HG02870 (cell line): Measurements from ENCODE around the gene ZBTB3.
"Not testable (repeated sequence)": the region's sequence is repeated elsewhere in the genome, so short reads cannot be mapped to it uniquely, and the experiment has no call there.

Source experiments
- ATAC-seq: cut with Tn5 transposase; IDR thresholded peaks from one replicate; pipeline ENCODE4 v1.9.1; 2021; ENCODE audit warnings: mild to moderate bottlenecking, moderate library complexity; ENCODE audit not compliant: unreplicated experiment

Gene ZBTB3

DNA sequence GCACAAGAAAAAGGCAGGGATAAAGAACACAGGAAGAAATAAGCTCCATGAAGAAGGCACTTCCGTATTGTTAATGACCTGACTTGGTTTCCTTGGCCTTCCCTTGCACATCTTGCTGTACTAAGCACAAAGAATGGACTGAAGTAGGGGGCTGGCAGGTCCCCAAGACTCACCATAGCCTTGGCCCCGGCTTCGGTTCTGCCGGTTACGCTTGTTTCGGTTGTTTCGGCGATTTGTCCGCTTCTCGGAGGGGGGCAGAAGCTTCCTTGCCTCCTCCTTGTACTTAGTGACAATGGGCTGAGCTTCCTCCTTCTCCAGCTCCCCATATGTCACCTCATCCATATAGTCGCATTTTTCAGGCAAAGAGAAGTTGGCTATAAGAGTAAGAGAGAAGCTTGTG, 37.1 kb downstream of the ZBTB3 start:
- no peak for ATAC-seq

DNA sequence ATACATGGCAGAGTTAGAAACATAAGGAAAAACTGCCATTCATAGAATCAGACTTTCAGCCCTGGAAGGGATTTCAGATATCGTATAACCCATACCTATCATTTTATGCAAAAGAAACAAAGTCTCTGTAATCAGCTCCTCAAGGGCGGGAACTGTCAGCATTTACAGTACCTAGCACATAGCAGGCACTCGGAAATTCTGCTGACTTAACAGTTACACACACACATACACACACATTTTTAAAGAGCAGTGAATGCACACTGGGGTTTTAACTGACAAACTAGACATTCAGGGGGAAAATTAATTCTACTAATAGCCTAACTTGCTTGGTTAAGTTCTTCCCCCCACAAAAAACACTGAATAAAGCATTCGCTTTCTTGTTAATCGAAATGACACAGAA, 37.8 kb downstream of the ZBTB3 start:
- ATAC-seq, result no peak

GRCh38 chr11:62715150-62716130, 38.5 kb downstream of the ZBTB3 start:
- ATAC-seq, result no peak

- ATAC-seq, result no peak
Observed at GRCh38 chr11:62713343-62713742, 40.6 kb downstream of the ZBTB3 start.

GRCh38 chr11:62712861-62713260, 41.1 kb downstream of the ZBTB3 start:
- ATAC-seq, result no peak

DNA sequence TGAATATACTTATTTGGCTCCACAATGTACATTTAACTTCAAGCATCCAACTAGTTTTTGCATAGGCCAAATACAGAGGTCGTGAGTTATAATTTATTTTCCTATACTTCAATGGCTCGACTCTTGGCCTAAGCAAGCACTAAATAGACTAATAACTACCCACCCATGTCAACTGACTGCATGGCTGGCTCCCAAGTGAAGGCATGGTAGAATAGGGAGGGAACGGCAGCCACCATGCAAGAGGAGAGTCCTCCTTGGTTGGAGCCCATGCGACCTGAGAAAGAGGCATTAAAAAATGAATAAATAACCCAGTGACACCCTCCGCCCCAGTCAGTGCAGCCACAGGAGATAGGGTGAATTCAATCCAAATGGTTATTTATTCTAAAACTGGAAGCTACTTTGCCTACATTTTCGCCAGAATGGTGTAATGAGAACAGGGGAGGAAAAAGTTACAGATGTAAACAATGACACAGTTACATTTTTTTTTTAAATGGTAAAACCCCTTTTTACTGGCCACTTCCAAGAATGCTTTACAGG, 41.6 kb downstream of the ZBTB3 start:
- ATAC-seq, result no peak

DNA sequence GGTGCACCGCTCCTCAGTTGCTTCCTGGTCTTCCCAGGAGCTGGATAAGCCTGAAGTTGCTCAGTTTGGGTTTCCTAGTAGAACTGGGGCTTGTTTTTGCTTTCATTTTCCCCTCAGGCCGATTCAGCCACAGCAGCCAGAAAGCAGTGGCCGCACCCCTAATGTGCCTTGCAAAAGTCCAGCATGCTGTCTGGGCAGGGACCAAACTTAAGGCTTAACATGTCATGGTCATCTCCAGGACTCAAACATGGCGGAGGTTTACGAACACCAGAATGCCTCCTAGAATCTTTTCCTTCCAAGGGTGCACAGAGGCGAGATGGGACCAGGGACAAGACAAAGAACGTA, 44.0 kb downstream of the ZBTB3 start:
- ATAC-seq, result no peak

DNA sequence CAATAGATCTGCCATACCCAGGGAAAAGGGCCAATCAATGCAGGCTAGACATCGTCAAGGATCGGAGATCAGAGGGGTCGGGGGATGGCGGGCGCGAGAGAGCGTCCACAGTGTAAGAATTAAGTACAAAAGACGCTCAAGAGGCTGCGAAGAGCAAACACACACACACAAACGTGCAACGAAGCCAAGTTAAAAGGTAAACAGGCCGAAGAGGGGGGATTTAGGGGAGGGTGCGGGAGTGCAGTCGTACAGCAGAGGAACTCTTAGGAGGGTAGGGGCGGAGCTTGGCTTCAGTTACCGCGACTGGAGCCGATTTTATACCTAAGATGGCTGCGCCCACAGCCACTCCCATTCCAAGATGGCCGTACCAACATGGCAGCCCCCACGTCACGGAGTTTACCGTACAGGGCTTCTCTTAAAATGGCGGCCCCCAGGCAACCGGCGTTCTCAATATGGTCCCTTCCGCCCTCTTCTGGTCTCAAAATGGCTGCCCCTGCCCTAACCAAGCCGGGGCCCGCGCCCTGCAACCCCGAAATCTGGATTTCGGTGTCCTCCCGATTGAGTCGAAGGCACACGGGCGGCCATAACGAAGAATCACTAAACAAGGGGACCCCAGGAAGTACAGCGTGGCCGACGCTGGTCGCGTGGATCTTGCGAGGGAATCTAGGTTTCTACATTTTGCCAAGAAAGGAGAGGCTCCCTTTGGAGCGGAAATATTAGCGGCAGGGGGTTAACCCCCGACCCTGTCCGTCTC, 44.5 kb downstream of the ZBTB3 start:
- peak; percentile 72 for ATAC-seq

- no peak for ATAC-seq
Observed at GRCh38 chr11:62708793-62709192, 45.2 kb downstream of the ZBTB3 start.

- ATAC-seq, result no peak
Observed at GRCh38 chr11:62708392-62708791, 45.6 kb downstream of the ZBTB3 start.

- no peak for ATAC-seq
Observed at GRCh38 chr11:62707277-62707861, 46.6 kb downstream of the ZBTB3 start, which contains the start of the genes BSCL2 and GNG3. TSS of gene BSCL2 (minus strand) at chr11:62707424. CDS start at chr11:62707195, 229 bp downstream. TSS of gene GNG3 (plus strand) at chr11:62707676. CDS start at chr11:62708296, 620 bp downstream.

DNA sequence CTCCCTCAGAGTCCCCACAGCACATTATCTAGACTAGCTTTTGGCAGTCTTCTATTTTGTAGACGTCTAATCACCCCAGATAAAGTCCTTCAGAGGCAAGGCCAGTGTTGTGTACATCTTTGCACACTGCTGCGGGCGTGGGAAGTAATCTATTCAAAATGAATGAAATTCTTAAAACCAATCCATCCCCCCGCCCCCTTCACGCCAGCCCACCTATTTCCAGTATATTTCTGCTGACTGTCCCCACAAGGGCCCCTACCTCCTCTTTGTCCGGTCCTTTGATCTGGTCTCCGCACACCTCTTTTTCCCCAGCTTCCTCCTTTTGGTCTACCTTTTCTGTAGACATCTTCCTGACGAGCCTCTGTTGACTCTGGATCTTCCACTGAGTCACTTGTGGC, 47.1 kb downstream of the ZBTB3 start:
- ATAC-seq, result no peak

DNA sequence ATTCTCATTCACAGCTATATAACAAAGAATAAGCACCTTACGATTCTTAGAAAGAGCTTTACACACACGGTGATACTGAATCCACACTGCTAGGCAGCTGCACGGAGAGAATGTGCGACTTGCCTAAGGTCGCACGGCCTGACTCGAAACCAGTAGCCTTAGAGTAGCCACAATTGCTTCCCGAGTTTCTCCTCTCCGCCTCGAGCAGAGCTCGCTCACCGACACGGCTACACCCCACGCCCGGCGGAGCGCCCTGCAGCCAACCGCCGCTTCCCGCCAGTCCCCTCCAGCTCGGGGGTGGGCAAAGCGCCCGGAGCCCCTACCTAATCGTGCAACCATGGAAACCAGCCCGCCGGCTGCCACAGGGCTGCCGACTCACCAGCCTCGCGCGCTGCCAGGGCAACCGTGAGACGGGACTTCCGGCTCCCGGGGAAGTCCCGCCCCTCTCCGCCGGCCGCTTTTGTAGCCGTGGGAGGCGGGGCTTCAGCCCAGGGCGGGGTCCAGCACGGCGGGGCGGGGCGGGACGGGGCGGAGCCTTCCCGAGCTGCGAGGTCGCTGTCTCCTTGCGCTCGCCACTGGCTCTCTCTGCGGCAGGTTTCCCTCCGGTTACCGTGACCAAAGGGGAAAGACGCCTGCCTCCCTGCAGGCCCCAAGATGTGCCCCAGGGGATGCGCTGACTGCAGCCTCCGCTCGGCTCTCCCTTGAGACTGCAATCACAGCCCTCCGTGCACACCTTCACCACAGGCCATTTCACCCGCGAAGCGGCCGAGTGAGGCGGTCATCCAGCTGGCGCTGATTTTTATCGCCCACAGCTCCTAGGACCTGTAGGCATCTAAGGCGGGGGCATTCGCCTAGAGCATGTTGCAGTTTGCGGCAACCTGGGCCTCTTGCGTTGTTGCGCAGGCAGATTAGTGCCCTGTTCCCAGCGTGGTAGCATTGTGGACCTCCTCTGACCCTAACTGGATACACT, 47.8 kb downstream of the ZBTB3 start:
- no peak for ATAC-seq

- no peak for ATAC-seq
Observed at GRCh38 chr11:62705413-62705812, 48.5 kb downstream of the ZBTB3 start.

DNA sequence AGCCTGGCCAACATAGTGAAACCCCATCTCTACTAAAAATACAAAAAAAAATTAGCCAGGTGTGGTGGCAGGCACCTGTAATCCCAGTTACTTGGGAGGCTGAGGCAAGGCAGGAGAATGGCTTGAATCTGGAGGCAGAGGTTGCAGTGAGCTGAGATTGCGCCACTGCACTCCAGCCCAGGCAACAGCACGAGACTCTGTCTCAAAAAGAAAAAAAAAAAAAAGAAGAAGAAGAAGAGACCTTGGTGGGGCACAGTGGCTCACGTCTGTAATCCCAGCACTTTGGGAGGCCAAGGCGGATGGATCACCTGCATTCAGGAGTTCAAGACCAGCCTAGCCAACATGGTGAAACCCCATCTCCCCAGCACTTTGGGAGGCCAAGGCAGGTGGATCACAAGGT, 50.0 kb downstream of the ZBTB3 start:
- ATAC-seq, result not testable (repeated sequence)

DNA sequence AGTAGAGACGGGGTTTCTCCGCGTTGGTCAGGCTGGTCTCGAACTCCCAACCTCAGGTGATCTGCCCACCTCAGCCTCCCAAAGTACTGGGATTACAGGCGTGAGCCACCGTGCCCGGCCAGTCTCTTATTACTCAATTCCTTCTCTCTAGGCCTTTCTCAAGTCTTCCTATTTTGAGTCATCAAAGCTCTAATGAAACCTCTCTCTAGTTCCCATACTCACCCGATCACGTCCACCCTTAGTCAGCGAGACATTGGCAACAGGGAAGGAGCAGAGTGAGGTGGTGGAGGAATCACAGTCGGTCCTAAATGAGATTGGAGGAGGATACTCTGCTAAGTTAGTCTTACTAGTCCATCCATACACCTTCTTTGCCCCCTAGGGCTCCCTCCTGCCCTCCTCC, 51.7 kb downstream of the ZBTB3 start:
- ATAC-seq, result no peak
